Upper lobe of right lung (tissue), 1 donor: Measurements from ENCODE around the gene CCM2. TPM values are rescaled to one million over a fixed set of nuclear protein-coding genes. Genes with fewer than 3 reads are reported as not detected.

Experiments
- ATAC-seq: fragments of 200-7000 bp; cut with Tn5 transposase; one replicate; pipeline ENCODE4 v1.9.1; 2020; ENCODE audit warnings: mild to moderate bottlenecking, moderate library complexity
- DNase-seq: peaks from one replicate; pipeline ENCODE4 v3.0.0-alpha.2; 2020
- H3K27ac ChIP-seq: fragments of 200-600 bp; one replicate; pipeline ENCODE4 v1.8.0; 2022
- H3K27me3 ChIP-seq: fragments of 200-600 bp; one replicate; pipeline ENCODE4 v1.8.0; 2022; ENCODE audit warnings: mild to moderate bottlenecking
- H3K36me3 ChIP-seq: fragments of 200-600 bp; one replicate; pipeline ENCODE4 v1.8.0; 2022
- H3K4me1 ChIP-seq: fragments of 200-600 bp; one replicate; pipeline ENCODE4 v1.8.0; 2022
- H3K4me3 ChIP-seq: fragments of 200-600 bp; one replicate; pipeline ENCODE4 v1.8.0; 2022; ENCODE audit warnings: mild to moderate bottlenecking
- H3K9me3 ChIP-seq: fragments of 200-600 bp; one replicate; pipeline ENCODE4 v1.8.0; 2022
- CTCF ChIP-seq: fragments of 200-600 bp; IDR thresholded peaks from one replicate; pipeline ENCODE4 v1.8.0; 2022; ENCODE audit warnings: antibody characterized with exemption
- intact Hi-C: fragments of 100-400 bp; cut with DNase I; formaldehyde crosslinking; loops from one replicate; pipeline ENCODE4 v1.11.0; 2022
- total RNA-seq: library from RNA; stranded (reverse); fragmentation: NEBNext Ultra II Directional; extraction: Animal tissue kit (Norgen Biotek cat#: 25700); gene quantifications from one replicate; pipeline ENCODE4 v1.2.1, GENCODE V29; 2021
- donor health status: DM: no; HTN: yes; CAD: no; lungs with severe emphysema.

CCM2 gene
- total RNA-seq, 1 donor from 2014 or later: 40.2 TPM

DNA sequence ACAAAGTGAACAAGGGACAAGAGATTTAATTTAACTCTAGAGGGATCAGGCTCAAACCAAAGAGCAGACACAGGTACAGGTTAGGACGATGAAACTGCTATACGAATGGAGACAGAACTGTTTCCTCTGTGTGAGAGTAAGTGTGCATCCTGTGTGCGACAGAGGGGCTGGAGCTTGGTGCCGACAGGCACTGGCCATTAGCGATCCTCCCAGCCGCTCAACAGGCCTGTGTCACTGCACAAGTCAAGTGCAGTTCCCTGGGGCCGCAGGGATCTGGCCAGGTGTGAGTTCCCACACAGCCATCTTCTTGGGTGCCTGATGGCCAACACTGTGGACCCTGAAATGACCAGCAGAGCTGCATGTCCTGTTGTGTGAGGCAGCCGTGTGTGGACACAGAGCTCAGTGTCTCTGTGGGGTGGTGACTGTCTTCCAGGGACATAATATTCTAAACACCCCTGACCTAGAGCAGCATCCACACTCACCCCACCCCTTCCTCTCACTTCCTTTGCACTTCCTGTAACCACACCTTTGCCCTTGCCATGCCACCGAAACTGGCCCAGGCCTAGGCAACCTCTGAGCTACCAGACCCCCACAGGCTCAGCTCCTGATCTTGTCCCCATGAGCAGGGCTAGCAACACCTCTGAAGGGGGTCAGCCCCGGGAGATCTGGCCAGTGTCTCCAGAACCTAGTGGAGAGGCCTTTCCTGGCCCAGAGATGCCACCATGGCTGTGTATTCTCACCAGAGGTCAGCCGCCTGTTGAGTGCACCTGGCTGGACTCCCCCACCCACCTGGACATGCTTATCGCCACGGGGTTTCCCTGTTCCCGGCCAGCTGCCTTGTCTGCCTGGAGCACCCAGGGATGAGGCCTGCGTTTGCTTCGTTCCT is 123.2 kb downstream of the CCM2 start:
- DNase-seq: no peak
- Histone ChIP-seq H3K4me1 (no peaks in the 10 kb centered on the region), H3K4me3 (no peak overlapping the region), H3K27me3 (no peaks in the 10 kb centered on the region), H3K9me3 (no peaks in the 10 kb centered on the region), H3K27ac (no peak overlapping the region), H3K36me3 (no peaks in the 10 kb centered on the region)
- TF ChIP-seq CTCF: no peak
- intact Hi-C loops: no loop called here
- no peak for ATAC-seq

GRCh38 chr7:45123913-45124710 is 124.1 kb downstream of the CCM2 start:
- DNase-seq: no peak
- Histone ChIP-seq H3K27me3 (no peaks in the 10 kb centered on the region), H3K4me1 (no peaks in the 10 kb centered on the region), H3K4me3 (no peak overlapping the region), H3K36me3 (no peaks in the 10 kb centered on the region), H3K27ac (no peak overlapping the region), H3K9me3 (no peaks in the 10 kb centered on the region)
- TF ChIP-seq CTCF: no peak
- intact Hi-C loops: no loop called here
- no peak for ATAC-seq

DNA sequence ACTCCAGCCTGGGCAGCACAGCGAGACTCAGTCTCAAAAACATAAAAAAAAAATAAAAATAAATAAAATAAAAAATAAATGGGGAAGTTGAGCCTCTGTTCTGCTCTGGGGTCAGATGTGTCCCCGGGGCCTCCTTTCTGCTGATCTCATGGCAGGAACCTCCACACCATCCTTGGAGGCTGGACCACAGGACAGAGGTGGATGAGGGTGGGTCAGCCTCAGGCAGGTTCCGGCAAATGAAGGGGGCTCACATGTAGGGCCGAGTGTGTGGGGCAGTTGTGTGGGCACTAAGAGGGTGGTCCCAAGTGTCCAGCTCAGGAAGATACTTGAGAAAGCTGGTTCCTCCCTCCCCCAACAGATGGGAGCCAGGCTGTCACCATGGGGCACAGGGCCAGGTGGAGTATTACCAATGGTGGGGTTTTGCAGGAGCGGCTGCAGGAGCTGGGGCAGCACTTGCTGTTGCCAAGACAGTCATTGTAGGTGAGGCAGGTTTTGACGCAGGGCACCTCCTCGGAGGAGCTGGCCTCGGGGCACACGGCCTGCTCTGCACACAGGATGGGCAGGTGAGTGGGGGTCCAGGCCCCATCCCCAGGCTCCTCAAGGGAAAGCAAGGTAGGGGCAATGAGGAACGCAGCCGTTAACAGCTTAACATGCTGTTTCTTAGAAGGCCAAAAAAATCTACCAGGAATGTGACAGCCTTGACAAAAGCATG is 125.3 kb downstream of the CCM2 start:
- no peaks in the 10 kb centered on the region for H3K36me3 ChIP-seq
- no peaks in the 10 kb centered on the region for H3K9me3 ChIP-seq
- no peaks in the 10 kb centered on the region for H3K27me3 ChIP-seq
- H3K4me1 ChIP-seq: no peaks in the 10 kb centered on the region
- no peak for DNase-seq
- no peak for TF ChIP-seq CTCF
- H3K4me3 ChIP-seq: no peak overlapping the region
- intact Hi-C loops: no loop called here
- H3K27ac ChIP-seq: no peak overlapping the region
- ATAC-seq: no peak

Other genes starting within 250 kb of the CCM2 start
- 970 TPM for gene PPIA, start 203.5 kb upstream of the CCM2 start, total RNA-seq
- 131 TPM for gene H2AZ2, start 152.1 kb upstream of the CCM2 start, total RNA-seq
- gene PURB, start 114.7 kb upstream of the CCM2 start, total RNA-seq: 26.0 TPM
- gene MYO1G, start 21.2 kb upstream of the CCM2 start, total RNA-seq: 21.0 TPM
- gene NACAD, start 88.8 kb downstream of the CCM2 start, total RNA-seq: 2.3 TPM
- 59.4 TPM for gene TBRG4, start 111.5 kb downstream of the CCM2 start, total RNA-seq
- gene RAMP3, start 157.6 kb downstream of the CCM2 start, total RNA-seq: 255 TPM